Measurements from ENCODE around the gene FBXO10.

DNA sequence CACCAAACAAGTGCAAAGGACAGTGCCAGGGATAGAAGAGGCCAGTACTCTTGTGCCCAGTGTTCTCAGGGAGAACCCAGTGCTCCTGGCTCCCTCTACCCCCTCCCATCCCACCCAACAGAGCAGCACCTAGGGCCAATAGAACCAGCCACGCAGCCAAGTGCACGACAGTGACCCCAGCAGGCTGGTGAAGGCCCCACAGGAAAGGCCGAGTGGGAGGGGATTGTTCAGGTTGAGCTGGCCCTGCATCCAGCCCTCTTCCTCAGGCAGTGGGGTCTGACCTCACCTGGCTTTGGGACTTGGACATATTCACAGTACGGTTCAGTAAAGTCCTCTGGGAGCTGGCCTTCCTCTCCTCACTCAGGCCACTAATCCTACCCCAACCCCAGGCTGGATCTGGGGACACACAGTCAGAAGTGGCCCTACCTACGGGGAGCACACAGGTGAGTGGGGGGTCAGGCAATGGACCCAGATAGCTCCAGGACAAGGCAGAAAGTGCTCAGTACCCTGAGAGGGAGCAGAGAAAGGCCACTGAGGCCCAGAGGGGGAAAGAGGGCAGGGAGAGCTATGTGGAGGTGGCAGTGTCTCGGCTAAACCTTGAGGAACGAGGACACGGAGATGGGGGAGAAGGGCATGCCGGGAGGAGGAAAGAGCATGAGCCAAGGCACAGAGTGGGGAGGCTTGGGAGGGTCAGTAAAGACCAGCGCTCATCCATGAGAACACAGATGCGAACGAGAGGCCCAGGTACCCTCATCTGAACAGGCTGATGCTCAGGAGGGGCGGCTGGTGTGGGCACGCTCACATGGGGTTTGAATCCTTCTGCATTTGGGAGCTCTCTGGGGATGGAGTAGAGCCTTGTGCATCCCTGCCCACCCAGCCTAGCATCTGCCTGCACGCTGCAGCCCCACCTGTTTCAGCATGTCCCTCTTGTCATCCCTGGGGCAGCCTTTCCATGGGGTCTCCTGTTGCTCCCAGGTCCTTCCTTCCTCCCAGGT, 64.9 kb downstream of the FBXO10 start:
- TF ChIP-seq KDM1A (IDR thresholded peaks at IDR 0.05; ENCODE audit: borderline replicate concordance) (no peak), RFX5 (IDR thresholded peaks at IDR 0.05; ENCODE audit: low read depth, low read length) (no peak)
